NCI-H524 (cell line): ENCODE data around the gene ASH1L.
A peak's percentile ranks its signal among the peaks of the same experiment; 100 is the strongest.

ENCODE experiments used
- DNase-seq, 2 experiments: peaks; one replicate each; lab custom pipeline; 2025; lab: John Stamatoyannopoulos, UW

ASH1L gene

GRCh38 chr1:155327981-155328380 is 234.6 kb downstream of the ASH1L start:
- DNase-seq: no peak

- DNase-seq: no peak
These were observed 236.0 kb downstream of the ASH1L start for GRCh38 chr1:155326631-155327037.

GRCh38 chr1:155326020-155326526 is 236.5 kb downstream of the ASH1L start:
- no peak for DNase-seq

DNA sequence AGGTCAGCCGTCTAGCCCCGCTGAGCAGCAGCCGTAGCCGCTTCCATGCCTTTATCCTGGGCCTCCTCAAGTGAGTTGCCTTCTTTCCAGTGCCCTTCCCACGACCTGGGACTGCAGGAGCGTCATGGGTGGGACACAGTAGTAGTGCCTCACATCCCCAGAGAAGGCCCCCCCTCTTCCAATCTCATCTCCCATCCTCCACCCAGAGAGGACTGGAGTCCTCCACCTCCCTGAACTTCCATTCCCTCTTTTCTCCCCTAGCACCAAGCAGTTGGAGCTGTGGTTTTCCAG is 237.1 kb downstream of the ASH1L start:
- DNase-seq: no peak

DNA sequence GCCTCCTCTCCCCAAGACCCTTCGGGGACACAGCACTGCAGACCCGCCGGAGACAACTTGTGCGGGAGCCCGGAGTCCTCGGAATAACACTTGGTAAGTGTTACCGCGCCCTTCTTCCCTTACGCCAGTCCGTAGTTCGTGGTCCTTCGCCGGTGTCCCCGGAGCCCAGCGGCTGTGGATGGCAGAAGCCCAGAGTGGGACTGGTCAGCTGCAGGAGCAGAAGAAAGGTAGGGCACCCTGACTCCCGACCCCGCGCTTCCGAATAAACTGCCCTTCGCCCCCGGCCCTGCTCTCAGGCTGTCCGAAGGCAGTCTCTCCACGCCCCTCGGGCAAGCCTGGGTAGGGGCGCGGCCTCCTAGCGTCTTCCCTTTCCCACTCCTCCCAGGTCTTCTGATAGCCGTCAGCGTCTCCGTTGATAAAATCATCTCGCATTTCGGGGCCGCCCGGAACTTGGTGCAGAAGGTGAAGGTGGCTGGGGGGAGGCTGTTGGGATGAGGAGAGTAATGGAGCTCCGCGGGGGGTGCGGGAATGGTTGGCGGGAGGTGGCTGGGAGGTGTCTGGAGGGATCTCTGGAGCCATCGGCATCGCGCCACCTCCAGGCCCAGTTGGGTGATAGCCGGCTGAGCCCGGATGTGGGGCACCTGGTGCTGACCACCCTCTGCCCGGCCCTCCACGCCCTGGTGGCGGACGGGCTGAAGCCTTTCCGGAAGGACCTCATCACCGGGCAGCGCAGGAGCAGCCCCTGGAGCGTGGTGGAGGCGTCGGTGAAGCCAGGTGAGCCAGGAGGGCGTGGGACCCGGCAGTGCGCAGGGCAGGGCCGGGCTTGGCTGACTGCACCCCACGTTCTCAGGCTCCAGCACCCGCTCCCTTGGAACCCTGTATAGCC is 237.6 kb downstream of the ASH1L start:
- peak; percentile 15 to 46 for DNase-seq

GRCh38 chr1:155324037-155324716 is 238.4 kb downstream of the ASH1L start:
- peak; percentile 87 to 94 for DNase-seq

DNA sequence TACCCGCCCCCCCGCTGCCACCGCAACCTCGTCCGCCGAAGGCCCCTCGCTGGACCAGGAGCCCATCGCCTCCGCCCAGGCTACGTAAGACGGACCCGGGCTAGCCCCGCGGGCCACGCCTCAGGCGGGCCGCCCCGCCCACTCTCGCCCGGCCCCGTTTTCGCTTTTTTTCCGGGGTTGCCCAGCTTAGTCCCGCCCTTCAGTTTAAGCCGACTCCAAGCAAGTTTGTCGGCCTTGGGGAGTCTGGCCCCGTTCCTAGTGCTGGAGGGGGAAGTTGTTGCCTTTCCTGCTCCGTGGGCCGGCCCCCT is 238.9 kb downstream of the ASH1L start:
- peak; percentile 62 to 72 for DNase-seq

- DNase-seq: peak; percentile 53 to 80
These were observed 239.5 kb downstream of the ASH1L start for GRCh38 chr1:155322953-155323728.

DNA sequence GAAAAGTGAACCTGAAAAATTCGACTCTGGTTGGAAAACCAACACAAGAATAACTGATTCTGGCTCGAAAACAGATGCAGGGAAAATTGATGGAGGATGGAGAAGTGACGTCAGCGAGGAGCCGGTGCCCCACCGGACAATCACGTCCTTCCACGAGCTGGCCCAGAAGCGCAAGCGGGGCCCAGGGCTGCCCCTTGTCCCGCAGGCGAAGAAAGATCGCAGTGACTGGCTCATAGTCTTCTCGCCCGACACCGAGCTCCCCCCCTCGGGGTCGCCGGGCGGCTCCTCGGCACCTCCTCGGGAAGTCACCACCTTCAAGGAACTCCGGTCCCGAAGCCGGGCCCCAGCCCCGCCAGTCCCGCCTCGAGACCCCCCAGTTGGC is 240.0 kb downstream of the ASH1L start:
- DNase-seq: no peak

- DNase-seq: no peak
These were observed 240.7 kb downstream of the ASH1L start for GRCh38 chr1:155321639-155322503.

DNA sequence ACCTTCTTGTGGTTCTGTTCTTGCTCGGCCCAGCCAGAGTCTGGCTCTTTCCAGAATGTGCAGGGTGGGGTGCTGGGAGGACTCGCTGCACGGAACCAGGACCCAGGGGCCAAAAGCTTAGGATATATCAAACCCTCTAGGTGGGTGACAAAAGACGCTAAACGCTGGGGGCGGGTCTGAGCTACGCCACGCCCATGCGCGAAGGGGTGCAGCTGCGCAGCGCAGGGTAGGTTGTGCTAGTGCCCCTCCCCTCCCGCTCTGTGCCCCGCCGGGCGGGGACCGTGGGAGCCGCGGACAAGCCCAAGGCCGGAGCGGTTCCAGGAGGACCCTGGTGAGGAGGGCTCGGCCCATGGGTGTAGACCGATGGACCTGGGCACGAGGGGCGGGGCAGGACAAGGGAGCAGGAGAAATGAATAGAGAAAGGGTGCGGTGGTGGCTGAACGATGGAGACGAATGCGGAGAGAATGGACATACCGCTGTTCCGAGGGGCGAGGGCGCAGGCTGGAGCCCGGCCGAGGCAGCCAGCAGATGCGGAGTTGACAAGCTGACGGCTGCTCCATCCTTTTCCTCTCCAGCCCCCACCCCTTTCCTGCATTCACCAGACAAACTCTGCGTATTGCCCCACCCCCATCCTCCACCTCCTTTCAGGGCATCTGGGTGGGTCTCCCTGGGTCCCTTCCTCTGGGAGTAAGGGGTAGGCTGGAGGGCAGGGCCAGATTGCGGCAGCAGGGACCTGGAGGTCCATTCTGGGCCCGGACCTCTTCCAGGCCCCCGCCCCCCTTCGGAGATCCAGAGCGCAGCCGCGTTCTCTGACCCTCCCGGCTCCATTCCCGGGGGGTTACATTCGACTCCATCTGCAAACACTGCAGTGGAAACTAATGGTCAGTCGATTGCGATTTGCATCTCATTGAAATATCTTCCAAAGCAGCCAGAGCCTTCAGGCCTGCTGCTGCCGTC is 241.7 kb downstream of the ASH1L start, which contains the start of gene RUSC1:
RUSC1 (plus strand) TSS at position 234 of the 957 bp plus-strand sequence. CDS start 880 bp downstream, outside the sequence.
- no peak for DNase-seq

GRCh38 chr1:155320252-155320651 is 242.4 kb downstream of the ASH1L start:
- no peak for DNase-seq

GRCh38 chr1:155319536-155319935 is 243.1 kb downstream of the ASH1L start:
- no peak for DNase-seq

DNA sequence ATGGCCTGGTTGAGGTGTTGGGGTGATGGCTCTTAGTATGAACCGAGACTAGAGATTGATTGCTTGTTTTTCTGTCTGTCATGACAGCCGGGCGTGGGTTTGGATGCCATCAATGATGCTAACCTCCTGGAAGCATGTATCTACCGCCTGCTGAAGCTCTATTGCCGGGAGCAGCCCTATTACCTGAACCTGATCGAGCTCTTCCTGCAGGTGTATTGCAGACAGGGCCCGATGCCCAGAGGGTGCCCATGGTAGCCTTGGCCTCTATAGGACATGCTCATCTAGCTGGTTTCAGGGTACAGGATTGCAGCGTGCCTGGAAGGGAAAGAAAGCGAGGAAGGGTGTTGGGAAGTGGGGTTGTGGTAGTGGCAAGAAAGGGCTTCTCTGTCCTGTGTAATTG is 244.5 kb downstream of the ASH1L start:
- DNase-seq: no peak

GRCh38 chr1:155316922-155317321 is 245.7 kb downstream of the ASH1L start:
- no peak for DNase-seq

DNA sequence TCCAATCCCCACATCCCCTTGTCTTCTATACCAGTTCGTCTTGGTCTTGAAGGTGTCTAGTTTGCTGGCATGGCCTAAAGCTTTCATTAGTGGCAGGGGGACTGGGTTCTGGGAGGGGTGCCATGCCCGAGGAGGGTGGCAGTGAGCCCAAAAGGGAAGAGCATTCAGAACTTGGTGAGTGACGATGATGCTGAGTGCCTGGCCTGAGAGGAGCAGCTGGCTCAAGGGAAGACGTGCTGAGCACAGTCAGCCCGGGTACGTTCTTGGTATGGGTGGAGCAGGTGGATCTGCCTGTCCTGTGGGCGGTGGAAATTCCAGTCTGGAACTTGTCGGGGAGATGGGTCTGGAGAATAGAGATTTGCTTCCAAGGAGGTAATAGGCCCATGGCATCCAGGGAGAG is 249.3 kb downstream of the ASH1L start:
- no peak for DNase-seq

DNA sequence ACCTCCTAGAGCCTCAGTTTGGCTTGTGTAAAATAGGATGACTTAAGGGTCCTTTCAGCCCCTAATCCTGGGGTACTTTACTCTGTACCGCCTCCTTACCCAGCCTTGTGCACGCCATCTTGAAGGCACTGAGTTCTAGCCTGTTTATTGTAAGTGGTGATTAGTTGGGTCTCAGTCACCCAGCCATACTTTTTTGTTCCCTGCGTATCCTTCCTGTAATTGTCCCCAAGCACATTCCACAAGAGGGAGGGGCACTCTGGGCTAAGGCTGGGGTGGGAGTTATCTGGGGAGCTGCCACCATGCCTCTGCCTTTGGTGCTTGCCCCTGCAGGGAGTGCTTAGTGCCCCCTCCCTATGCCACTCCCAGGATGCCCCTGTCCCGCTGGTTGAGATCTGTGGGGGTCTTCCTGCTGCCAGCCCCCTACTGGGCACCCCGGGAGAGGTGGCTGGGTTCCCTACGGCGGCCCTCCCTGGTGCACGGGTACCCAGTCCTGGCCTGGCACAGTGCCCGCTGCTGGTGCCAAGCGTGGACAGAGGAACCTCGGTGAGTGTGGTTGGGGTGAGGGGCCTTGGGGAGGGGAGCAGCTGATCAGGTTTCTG is 253.1 kb downstream of the ASH1L start:
- DNase-seq: no peak

DNA sequence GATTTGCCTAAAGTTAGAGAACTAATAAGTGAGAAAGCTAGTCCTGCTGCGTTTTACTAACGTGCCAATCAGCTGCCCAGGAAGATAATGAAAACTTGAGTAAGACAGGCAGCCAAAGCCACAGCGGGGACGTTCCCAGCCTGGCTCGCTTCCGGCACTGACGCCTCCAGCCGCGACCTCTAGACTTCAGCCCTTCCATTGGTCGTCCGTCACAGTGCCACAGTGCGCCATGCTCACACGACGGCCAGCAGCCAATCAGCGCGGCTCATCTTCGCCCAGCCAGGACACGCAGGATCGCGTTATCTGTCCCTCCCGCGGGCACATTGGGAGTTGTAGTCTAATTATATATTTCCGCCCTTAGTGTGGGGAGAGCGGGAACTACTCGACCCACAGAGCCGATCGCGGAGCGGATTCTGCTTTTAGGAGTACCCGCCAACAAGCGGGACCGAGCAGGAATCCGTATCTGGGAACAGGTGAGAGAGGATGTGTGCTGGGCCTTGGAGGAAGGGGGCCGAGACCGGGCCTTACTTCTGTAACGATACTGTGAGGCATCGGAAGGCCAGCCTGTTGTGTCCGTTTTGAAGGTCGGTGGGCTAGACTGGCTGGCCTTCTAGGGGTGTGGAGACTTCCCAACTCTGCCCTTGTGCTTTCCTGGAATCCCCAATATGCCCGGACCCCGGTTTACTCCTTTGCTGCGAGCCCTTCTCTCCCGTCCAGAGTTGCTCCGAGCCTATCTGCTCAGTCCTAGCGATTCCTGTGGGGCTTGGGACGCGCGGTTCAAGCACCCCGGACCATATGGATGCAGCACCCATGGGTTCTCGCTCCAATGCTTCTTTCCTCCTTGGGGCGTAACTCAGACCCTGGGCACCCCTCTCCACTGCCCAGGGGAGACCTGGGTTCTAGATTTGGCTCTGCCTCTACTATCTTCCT is 253.8 kb downstream of the ASH1L start, which contains the start of gene FDPS:
FDPS (plus strand) TSS at position 374 of the 930 bp plus-strand sequence. CDS start 924 bp downstream, outside the sequence.
- DNase-seq: peak; percentile 97

DNA sequence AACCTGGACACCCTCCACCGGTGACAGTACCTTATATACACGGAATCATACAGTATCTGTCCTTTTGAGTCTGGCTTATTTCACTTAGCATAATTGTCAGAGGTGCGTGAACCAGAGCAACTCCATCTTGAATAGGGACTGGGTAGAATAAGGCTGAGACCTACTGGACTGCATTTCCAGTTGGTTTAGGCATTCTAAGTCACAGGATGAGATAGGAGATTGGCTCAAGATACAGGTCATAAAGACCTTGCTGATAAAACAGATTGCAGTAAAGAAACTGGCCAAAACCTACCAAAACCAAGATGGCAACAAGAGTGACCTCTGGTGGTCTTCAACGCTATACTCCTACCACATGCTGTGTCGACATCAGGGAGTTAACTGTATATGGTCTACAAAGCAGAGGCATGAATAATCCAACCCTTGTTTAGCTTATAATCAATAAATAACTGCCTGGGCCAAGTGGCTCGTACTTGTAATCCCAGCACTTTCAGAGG is 255.3 kb downstream of the ASH1L start:
- peak; percentile 16 to 30 for DNase-seq
